HUES48 (cell line): ENCODE measurements around the gene RPA1.
"Not testable (repeated sequence)": the region's sequence is repeated elsewhere in the genome, so short reads cannot be mapped to it uniquely, and the experiment has no call there.

ENCODE experiments used
- H3K27ac ChIP-seq: one replicate; pipeline ENCODE4 v1.7.0; 2013; ENCODE audit warnings: low read depth, low read length, inconsistent platforms
- H3K27me3 ChIP-seq: 2 replicates; pipeline ENCODE4 v1.6.1; 2013; ENCODE audit warnings: mild to moderate bottlenecking, low read length; ENCODE audit not compliant: control insufficient read depth, insufficient read depth
- H3K36me3 ChIP-seq: 2 replicates; pipeline ENCODE4 v1.6.1; 2013; ENCODE audit warnings: low read length; ENCODE audit not compliant: control insufficient read depth, insufficient read depth
- H3K4me1 ChIP-seq: 2 replicates; pipeline ENCODE4 v1.6.1; 2013; ENCODE audit warnings: mild to moderate bottlenecking, low read length; ENCODE audit not compliant: control insufficient read depth, insufficient read depth
- H3K4me3 ChIP-seq: 2 replicates; pipeline ENCODE4 v1.5.1; 2013; ENCODE audit warnings: mild to moderate bottlenecking, low read depth, low read length
- H3K9ac ChIP-seq: 2 replicates; pipeline ENCODE4 v1.6.1; 2013; ENCODE audit warnings: mild to moderate bottlenecking, low read depth, low read length, moderate library complexity
- H3K9me3 ChIP-seq: 2 replicates; pipeline ENCODE4 v1.6.1; 2013; ENCODE audit warnings: low read length; ENCODE audit not compliant: control insufficient read depth, insufficient read depth

Gene RPA1

GRCh38 chr17:1878419-1879121 lies 48.8 kb downstream of the RPA1 start:
- H3K27ac ChIP-seq, result no peak overlapping the region
- no peak overlapping the region for H3K4me3 ChIP-seq
- H3K27me3 ChIP-seq, result no peaks in the 10 kb centered on the region
- H3K36me3 ChIP-seq, result peaks cover 96% of the 10 kb centered on the region
- no peaks in the 10 kb centered on the region for H3K4me1 ChIP-seq
- no peak overlapping the region for H3K9ac ChIP-seq
- H3K9me3 ChIP-seq, result no peaks in the 10 kb centered on the region

- Histone ChIP-seq H3K4me1 (no peaks in the 10 kb centered on the region), H3K4me3 (no peak overlapping the region), H3K9me3 (no peaks in the 10 kb centered on the region), H3K27me3 (no peaks in the 10 kb centered on the region), H3K36me3 (peaks cover 97% of the 10 kb centered on the region), H3K9ac (no peak overlapping the region), H3K27ac (no peak overlapping the region)
These were observed 51.2 kb downstream of the RPA1 start for GRCh38 chr17:1880851-1881630.

DNA sequence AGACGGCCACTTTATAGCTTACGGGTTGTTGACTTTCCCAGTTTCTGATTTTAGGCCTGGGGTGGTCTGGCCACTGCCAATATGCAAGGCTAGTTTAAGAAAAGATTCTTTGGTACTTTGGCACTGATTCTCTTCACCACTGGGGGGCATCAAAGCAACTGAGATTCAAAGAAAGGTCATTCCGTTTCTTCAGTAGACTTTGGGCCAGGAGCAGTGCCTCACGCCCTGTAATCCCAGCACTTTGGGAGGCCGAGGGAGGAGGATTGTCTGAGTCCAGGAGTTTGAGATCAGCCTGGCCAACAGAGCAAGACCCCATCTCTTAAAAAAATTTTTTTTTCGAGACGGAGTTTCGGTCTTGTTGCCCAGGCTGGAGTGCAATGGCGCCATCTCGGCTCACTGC lies 53.0 kb downstream of the RPA1 start:
- peaks cover 97% of the 10 kb centered on the region for H3K36me3 ChIP-seq
- no peaks in the 10 kb centered on the region for H3K27me3 ChIP-seq
- no peak overlapping the region for H3K4me3 ChIP-seq
- H3K9ac ChIP-seq, result no peak overlapping the region
- no peaks in the 10 kb centered on the region for H3K9me3 ChIP-seq
- no peak overlapping the region for H3K27ac ChIP-seq
- H3K4me1 ChIP-seq, result no peaks in the 10 kb centered on the region

GRCh38 chr17:1883536-1883935 lies 53.7 kb downstream of the RPA1 start:
- Histone ChIP-seq H3K27ac (no peak overlapping the region), H3K9me3 (no peaks in the 10 kb centered on the region), H3K9ac (no peak overlapping the region), H3K36me3 (peaks cover 98% of the 10 kb centered on the region), H3K4me3 (no peak overlapping the region), H3K27me3 (no peaks in the 10 kb centered on the region), H3K4me1 (no peaks in the 10 kb centered on the region)

DNA sequence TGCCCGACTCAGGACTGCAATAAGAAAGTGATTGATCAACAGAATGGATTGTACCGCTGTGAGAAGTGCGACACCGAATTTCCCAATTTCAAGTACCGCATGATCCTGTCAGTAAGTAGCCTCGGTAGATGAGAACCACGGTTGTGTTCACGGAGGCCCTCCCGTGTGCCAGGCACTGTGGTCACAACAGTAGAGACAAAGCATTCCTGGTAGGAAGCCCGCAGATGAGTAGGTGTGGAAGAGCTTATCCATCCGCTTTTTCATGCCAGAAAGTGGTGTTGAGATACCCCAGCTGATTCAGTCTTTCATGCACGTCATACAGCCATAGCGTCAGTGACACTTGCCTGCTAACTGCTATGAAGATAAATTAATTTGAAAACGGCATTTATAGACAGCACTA lies 58.9 kb downstream of the RPA1 start:
- Histone ChIP-seq H3K4me3 (no peak overlapping the region), H3K4me1 (no peaks in the 10 kb centered on the region), H3K9ac (no peak overlapping the region), H3K27ac (no peak overlapping the region), H3K36me3 (peaks cover 92% of the 10 kb centered on the region), H3K9me3 (no peaks in the 10 kb centered on the region), H3K27me3 (no peaks in the 10 kb centered on the region)

DNA sequence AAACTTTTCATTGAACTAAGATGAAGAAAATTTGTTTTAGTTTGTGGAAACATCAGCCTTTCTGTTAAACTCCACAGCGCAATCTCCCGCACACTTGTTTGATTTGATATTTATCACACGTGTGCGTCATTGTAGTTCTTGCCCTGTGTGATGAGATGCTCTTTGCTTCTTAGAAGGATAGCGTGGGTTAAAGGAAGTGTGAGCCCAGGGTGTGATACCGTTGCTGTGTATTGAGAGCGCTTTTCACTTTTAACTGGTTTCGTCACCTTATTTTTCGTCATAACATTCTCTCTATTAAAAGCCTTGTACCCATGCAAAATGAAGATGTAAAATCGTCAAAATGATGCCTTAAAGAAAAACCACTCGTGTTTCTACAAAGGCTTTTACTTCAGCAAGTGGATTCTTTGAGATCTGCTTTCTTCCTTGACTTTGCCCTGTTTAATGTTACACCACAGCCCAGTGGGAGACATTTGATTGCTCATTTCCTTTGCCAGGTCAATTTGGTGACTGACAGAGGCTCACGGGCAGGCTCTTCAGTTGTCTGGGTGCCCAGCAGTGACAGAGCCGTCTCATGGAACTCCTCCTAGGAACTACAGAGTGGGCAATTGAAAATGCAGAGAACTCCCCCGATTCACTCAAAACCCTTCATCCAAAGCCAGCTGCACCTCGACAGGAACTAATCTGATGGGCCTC lies 61.1 kb downstream of the RPA1 start:
- H3K9me3 ChIP-seq, result no peaks in the 10 kb centered on the region
- no peaks in the 10 kb centered on the region for H3K27me3 ChIP-seq
- no peaks in the 10 kb centered on the region for H3K4me1 ChIP-seq
- no peak overlapping the region for H3K27ac ChIP-seq
- H3K9ac ChIP-seq, result no peak overlapping the region
- peaks cover 88% of the 10 kb centered on the region for H3K36me3 ChIP-seq
- H3K4me3 ChIP-seq, result no peak overlapping the region

DNA sequence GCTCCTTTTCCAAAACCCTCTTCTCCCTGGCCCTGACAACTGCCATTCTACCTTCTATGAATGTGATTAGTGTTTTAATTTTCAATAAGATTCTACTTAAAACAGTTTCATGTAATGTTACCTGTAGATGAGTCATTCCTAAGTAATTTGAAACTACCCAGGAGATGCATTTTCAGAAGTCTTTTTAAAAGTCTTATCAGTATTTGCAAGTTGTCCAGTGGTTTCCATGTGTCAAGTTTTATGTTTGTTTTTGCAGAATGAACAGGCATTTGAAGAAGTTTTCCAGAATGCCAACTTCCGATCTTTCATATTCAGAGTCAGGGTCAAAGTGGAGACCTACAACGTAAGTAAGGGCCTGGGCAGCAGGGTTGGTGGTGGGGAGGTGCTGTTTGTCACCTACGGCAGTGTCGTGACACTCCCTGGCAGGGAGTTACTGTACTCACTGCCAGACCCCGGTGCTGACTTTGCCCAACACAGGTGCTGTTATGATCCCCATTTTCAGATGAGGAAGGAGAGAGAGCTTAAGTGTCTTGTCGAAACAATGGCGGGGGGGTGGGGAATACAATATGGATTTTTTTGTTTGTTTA lies 65.0 kb downstream of the RPA1 start:
- H3K27me3 ChIP-seq, result no peaks in the 10 kb centered on the region
- H3K36me3 ChIP-seq, result peaks cover 82% of the 10 kb centered on the region
- H3K9ac ChIP-seq, result no peak overlapping the region
- no peaks in the 10 kb centered on the region for H3K9me3 ChIP-seq
- H3K4me3 ChIP-seq, result no peak overlapping the region
- H3K27ac ChIP-seq, result no peak overlapping the region
- no peaks in the 10 kb centered on the region for H3K4me1 ChIP-seq

DNA sequence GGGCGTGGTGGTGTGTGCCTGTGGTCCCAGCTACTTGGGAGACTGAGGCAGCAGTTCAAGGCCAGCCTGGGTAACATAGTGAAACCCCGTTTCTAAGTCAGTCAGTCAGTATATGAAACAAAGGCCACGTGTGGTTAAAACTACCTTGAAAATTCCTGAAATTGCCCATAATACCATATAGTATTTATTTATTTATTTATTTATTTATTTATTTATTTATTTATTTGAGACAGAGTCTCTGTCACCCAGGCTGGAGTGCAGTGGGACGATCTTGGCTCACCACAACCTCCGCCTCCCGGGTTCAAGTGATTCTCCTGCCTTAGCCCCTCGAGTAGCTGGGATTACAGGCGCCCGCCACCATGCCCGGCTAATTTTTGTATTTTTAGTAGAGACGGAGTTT lies 65.7 kb downstream of the RPA1 start:
- peaks cover 80% of the 10 kb centered on the region for H3K36me3 ChIP-seq
- not testable (repeated sequence) for H3K27ac ChIP-seq, H3K4me3 ChIP-seq, H3K9me3 ChIP-seq, H3K9ac ChIP-seq, H3K4me1 ChIP-seq, H3K27me3 ChIP-seq

GRCh38 chr17:1896243-1897104 lies 66.7 kb downstream of the RPA1 start:
- H3K27me3 ChIP-seq, result no peaks in the 10 kb centered on the region
- H3K36me3 ChIP-seq, result peaks cover 72% of the 10 kb centered on the region
- H3K4me3 ChIP-seq, result no peak overlapping the region
- no peaks in the 10 kb centered on the region for H3K4me1 ChIP-seq
- no peaks in the 10 kb centered on the region for H3K9me3 ChIP-seq
- H3K27ac ChIP-seq, result no peak overlapping the region
- H3K9ac ChIP-seq, result no peak overlapping the region

DNA sequence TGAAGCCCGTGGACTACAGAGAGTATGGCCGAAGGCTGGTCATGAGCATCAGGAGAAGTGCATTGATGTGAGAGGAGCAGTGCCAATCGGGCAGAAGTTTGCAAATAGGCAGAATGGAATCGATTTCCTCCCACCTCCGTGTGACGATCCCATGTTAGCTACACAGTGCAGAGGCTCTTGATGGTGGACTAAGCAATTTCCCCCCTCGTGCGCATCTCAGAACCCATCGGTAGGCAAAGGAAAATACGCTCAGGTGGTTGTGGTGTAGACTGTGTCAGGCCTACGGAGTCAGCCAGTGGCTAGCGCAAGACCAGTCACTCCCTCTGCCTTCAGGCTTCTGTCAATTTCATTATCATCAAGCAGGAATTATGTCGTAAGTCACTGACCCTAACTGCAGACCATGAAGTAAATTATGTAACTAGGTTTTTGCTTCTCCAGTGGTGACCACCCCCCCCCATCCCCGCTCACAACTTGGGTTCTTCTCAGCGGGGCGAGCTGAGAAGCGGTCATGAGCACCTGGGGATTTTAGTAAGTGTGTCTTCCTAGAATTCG lies 67.4 kb downstream of the RPA1 start:
- Histone ChIP-seq H3K9ac (no peak overlapping the region), H3K4me1 (no peaks in the 10 kb centered on the region), H3K9me3 (no peaks in the 10 kb centered on the region), H3K4me3 (no peak overlapping the region), H3K36me3 (peaks cover 65% of the 10 kb centered on the region), H3K27me3 (peaks cover 2% of the 10 kb centered on the region; the same call in 1 of the 2 replicates), H3K27ac (no peak overlapping the region)
